ENCODE measurements around the gene LIN9. TPM values are rescaled to one million over a fixed set of nuclear protein-coding genes. Genes with fewer than 3 reads are reported as not detected.

The LIN9 gene
- total RNA-seq, 1 donor from 2014 or later = 14.0 TPM

GRCh38 chr1:226327761-226328162 is 18.8 kb upstream of the LIN9 start:
- Mint-ChIP-seq H3K9me3 (no peaks in the 10 kb centered on the region), H3K27ac (ENCODE audit: unreplicated experiment) (no peak overlapping the region), H3K36me3 (ENCODE audit: low read depth) (no peaks in the 10 kb centered on the region), H3K27me3 (ENCODE audit: low read depth) (peaks cover 3% of the 10 kb centered on the region), H3K4me3 (no peak overlapping the region), H3K4me1 (peaks cover 16% of the 10 kb centered on the region)
- no peak for TF ChIP-seq CTCF (conservative IDR thresholded peaks at IDR 0.05)
- DNase-seq (ENCODE audit: low read depth, low spot score) = no peak

- Mint-ChIP-seq H3K36me3 (ENCODE audit: low read depth) (no peaks in the 10 kb centered on the region), H3K9me3 (peaks cover 5% of the 10 kb centered on the region), H3K27ac (ENCODE audit: unreplicated experiment) (no peak overlapping the region), H3K4me1 (peaks cover 16% of the 10 kb centered on the region), H3K27me3 (ENCODE audit: low read depth) (peaks cover 3% of the 10 kb centered on the region), H3K4me3 (no peak overlapping the region)
- DNase-seq (ENCODE audit: low read depth, low spot score) = no peak
- TF ChIP-seq CTCF (conservative IDR thresholded peaks at IDR 0.05) = no peak
Observed at GRCh38 chr1:226325178-226325577, 16.2 kb upstream of the LIN9 start.

DNA sequence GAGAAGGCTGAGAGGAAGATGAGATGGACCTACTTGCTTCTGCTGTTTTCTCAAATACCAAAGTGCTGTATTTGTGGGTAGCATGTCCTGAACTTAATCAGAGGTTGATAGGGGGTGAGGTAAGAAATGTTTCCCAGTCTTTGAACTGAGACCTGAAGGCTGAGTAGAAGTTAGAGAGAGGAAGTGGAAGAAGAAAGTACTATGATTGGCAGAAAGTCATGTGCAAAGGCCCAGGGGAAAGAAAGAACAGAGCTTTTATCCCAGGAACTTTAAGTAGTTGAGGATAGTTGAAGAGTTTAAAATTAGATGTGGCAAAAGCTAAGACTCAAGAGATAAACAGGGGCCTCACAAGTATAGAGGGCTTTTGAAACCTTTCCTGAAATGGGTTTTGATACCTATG is 15.5 kb upstream of the LIN9 start:
- Mint-ChIP-seq H3K27ac (ENCODE audit: unreplicated experiment) (no peak overlapping the region), H3K36me3 (ENCODE audit: low read depth) (no peaks in the 10 kb centered on the region)

GRCh38 chr1:226322986-226323385 is 14.0 kb upstream of the LIN9 start:
- no peak for TF ChIP-seq CTCF (conservative IDR thresholded peaks at IDR 0.05)
- no peak for DNase-seq (ENCODE audit: low read depth, low spot score)
- Mint-ChIP-seq H3K27me3 (ENCODE audit: low read depth) (peaks cover 3% of the 10 kb centered on the region), H3K36me3 (ENCODE audit: low read depth) (no peaks in the 10 kb centered on the region), H3K27ac (ENCODE audit: unreplicated experiment) (no peak overlapping the region), H3K9me3 (peaks cover 6% of the 10 kb centered on the region), H3K4me3 (no peak overlapping the region), H3K4me1 (peaks cover 15% of the 10 kb centered on the region)

More for the DNA sequence above, 15.5 kb upstream of the LIN9 start:
- Mint-ChIP-seq H3K4me1 (peaks cover 16% of the 10 kb centered on the region), H3K9me3 (peaks cover 6% of the 10 kb centered on the region), H3K4me3 (no peak overlapping the region), H3K27me3 (ENCODE audit: low read depth) (peaks cover 3% of the 10 kb centered on the region)
- no peak for TF ChIP-seq CTCF (conservative IDR thresholded peaks at IDR 0.05)
- DNase-seq (ENCODE audit: low read depth, low spot score) = no peak

GRCh38 chr1:226320930-226321329 is 12.0 kb upstream of the LIN9 start:
- Mint-ChIP-seq H3K4me1 (no peaks in the 10 kb centered on the region), H3K27me3 (ENCODE audit: low read depth) (peaks cover 5% of the 10 kb centered on the region), H3K9me3 (peaks cover 6% of the 10 kb centered on the region), H3K4me3 (no peak overlapping the region), H3K36me3 (ENCODE audit: low read depth) (no peaks in the 10 kb centered on the region), H3K27ac (ENCODE audit: unreplicated experiment) (no peak overlapping the region)
- DNase-seq (ENCODE audit: low read depth, low spot score) = no peak
- no peak for TF ChIP-seq CTCF (conservative IDR thresholded peaks at IDR 0.05)

DNA sequence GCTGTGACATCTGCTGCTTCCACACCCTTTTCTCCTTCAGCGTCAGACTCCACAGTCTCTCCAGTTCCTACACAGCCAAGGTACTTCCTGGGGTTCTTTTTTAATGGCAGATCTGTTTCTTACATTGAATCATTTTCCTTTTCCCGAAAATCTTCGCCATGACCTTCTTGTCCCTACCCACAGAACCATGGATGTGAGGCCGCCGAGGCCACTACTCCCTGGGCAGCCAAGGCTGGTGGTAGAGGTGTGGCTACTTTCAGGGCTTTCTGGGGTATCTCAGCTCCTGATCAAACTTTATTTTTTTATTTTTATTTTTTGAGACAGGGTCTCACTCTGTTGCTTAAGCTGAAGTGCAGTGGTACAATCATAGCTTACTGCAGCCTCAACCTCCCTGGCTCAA is 9.5 kb upstream of the LIN9 start:
- DNase-seq (ENCODE audit: low read depth, low spot score) = no peak
- H3K36me3 Mint-ChIP-seq (ENCODE audit: low read depth) = no peaks in the 10 kb centered on the region
- H3K9me3 Mint-ChIP-seq = peaks cover 10% of the 10 kb centered on the region
- no peaks in the 10 kb centered on the region for H3K4me1 Mint-ChIP-seq
- no peak for TF ChIP-seq CTCF (conservative IDR thresholded peaks at IDR 0.05)
- H3K27me3 Mint-ChIP-seq (ENCODE audit: low read depth) = peaks cover 5% of the 10 kb centered on the region
- no peak overlapping the region for H3K4me3 Mint-ChIP-seq
- H3K27ac Mint-ChIP-seq (ENCODE audit: unreplicated experiment) = no peak overlapping the region

Measured in neural crest cell (in vitro differentiated cells).